ENCODE measurements around the gene PLXNA4. TPM values are rescaled to one million over a fixed set of nuclear protein-coding genes. Genes with fewer than 3 reads are reported as not detected.

PLXNA4 gene
- total RNA-seq, 1 experiment from 2014 or later = not detected

DNA sequence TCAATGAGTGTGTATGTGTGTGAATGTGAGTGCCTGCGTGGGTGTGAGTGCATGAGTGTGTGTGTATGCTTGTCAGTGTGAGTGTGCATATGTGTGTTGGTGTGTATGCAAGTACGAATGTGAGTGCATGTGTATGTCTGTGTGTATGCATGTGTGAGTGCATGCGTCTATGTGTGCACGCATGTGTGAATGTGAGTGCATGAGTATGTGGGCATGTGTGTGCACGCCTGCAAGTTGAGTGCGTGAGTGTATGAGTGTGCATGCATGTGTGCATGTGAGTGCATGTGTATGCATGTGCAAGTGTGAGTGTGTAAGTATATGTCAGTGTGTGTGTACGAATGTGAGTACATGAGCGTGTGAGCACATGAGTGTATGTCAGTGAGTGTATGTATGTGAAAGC is 399.6 kb downstream of the PLXNA4 start:
- Histone ChIP-seq H3K27ac (ENCODE audit: low read depth, low read length) (no peak overlapping the region), H4K20me1 (ENCODE audit: insufficient read depth) (no peaks in the 10 kb centered on the region), H3K27me3 (ENCODE audit: insufficient read depth, low read length) (peaks cover 39% of the 10 kb centered on the region), H3K9me2 (ENCODE audit: insufficient read depth) (no peaks in the 10 kb centered on the region), H3K36me3 (ENCODE audit: control insufficient read depth in 1 of 2, insufficient read depth in 2 of 2, low read length in 2 of 2) (no peaks in the 10 kb centered on the region), H3K4me1 (ENCODE audit: control insufficient read depth in 1 of 2, insufficient read depth in 2 of 2, low read length in 2 of 2) (no peaks in the 10 kb centered on the region), H3K4me3 (replicated peaks in 1 of 2; ENCODE audit: low read depth in 1 of 2, low read length in 2 of 2) (no peak overlapping the region), H3K9ac (ENCODE audit: low read length) (no peak overlapping the region), H3K9me3 (ENCODE audit: control insufficient read depth in 1 of 2, insufficient read depth in 1 of 2, low read depth in 1 of 2, low read length in 2 of 2) (no peaks in the 10 kb centered on the region), H3K4me2 (ENCODE audit: low read length) (no peak overlapping the region), H2AFZ (ENCODE audit: low read depth, low read length, poor library complexity, severe bottlenecking) (no peak overlapping the region), H3K79me2 (ENCODE audit: insufficient read depth, low read length) (no peaks in the 10 kb centered on the region)
- intact Hi-C loops (cut with micrococcal nuclease) = no loop called here
- DNase-seq (ENCODE audit: low read depth, low spot score) (no peak), ATAC-seq (no peak)
- ChIA-PET RAD21 (ENCODE audit: low non-redundant PET in 1 of 2, low total read pairs in 2 of 2, uncharacterized antibody in 2 of 2, unreplicated experiment in 2 of 2) (no interaction called here), POLR2A (no interaction called here), CTCF (no interaction called here)
- no TSS peak for BruUV-seq (replicated peaks)
- no peak for TF ChIP-seq ZFX (IDR thresholded peaks at IDR 0.05)
- TF ChIP-seq RAD21 (IDR thresholded peaks at IDR 0.05; ENCODE audit: low read depth) = no peak
- TF ChIP-seq CBX3 (IDR thresholded peaks at IDR 0.05; ENCODE audit: low read depth) = no peak
- no peak for TF ChIP-seq POLR2A (IDR thresholded peaks at IDR 0.05; ENCODE audit: borderline replicate concordance, extremely low read depth, insufficient read depth, insufficient read length)
- no peak for TF ChIP-seq TCF7L2 (IDR thresholded peaks at IDR 0.05; ENCODE audit: borderline replicate concordance, extremely low read depth, insufficient read depth, insufficient read length)
- TF ChIP-seq, protein P1, sequence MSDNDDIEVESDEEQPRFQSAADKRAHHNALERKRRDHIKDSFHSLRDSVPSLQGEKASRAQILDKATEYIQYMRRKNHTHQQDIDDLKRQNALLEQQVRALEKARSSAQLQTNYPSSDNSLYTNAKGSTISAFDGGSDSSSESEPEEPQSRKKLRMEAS (IDR thresholded peaks at IDR 0.05) = no peak
- no peak for TF ChIP-seq SP1 (IDR thresholded peaks at IDR 0.05; ENCODE audit: low read depth)
- TF ChIP-seq YY1 (IDR thresholded peaks at IDR 0.05; ENCODE audit: extremely low read depth, insufficient replicate concordance, low read depth, low read length) = no peak
- TF ChIP-seq ELF1 (IDR thresholded peaks at IDR 0.05; ENCODE audit: borderline replicate concordance, low read depth) = no peak
- TF ChIP-seq SIN3A (IDR thresholded peaks at IDR 0.05; ENCODE audit: low read depth) = no peak
- TF ChIP-seq EZH2phosphoT487 (IDR thresholded peaks at IDR 0.05; ENCODE audit: borderline replicate concordance) = no peak
- no peak for TF ChIP-seq EZH2 (IDR thresholded peaks at IDR 0.05)
- TF ChIP-seq SRF (IDR thresholded peaks at IDR 0.05; ENCODE audit: low read depth) = no peak
- TF ChIP-seq JUND (IDR thresholded peaks at IDR 0.05) = no peak
- TF ChIP-seq, protein P2, sequence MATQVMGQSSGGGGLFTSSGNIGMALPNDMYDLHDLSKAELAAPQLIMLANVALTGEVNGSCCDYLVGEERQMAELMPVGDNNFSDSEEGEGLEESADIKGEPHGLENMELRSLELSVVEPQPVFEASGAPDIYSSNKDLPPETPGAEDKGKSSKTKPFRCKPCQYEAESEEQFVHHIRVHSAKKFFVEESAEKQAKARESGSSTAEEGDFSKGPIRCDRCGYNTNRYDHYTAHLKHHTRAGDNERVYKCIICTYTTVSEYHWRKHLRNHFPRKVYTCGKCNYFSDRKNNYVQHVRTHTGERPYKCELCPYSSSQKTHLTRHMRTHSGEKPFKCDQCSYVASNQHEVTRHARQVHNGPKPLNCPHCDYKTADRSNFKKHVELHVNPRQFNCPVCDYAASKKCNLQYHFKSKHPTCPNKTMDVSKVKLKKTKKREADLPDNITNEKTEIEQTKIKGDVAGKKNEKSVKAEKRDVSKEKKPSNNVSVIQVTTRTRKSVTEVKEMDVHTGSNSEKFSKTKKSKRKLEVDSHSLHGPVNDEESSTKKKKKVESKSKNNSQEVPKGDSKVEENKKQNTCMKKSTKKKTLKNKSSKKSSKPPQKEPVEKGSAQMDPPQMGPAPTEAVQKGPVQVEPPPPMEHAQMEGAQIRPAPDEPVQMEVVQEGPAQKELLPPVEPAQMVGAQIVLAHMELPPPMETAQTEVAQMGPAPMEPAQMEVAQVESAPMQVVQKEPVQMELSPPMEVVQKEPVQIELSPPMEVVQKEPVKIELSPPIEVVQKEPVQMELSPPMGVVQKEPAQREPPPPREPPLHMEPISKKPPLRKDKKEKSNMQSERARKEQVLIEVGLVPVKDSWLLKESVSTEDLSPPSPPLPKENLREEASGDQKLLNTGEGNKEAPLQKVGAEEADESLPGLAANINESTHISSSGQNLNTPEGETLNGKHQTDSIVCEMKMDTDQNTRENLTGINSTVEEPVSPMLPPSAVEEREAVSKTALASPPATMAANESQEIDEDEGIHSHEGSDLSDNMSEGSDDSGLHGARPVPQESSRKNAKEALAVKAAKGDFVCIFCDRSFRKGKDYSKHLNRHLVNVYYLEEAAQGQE (IDR thresholded peaks at IDR 0.05; ENCODE audit: low read depth) = no peak
